Cardiac muscle cell (in vitro differentiated cells and primary cell): ENCODE results near the gene NACC1. TPM values are rescaled to one million over a fixed set of nuclear protein-coding genes. Genes with fewer than 3 reads are reported as not detected.
"Not testable (repeated sequence)": the region's sequence is repeated elsewhere in the genome, so short reads cannot be mapped to it uniquely, and the experiment has no call there.

Experiments used
- DNase-seq, 2 donors: peaks; one replicate each; pipeline versions ENCODE4 v3.0.0 to v3.0.0-alpha.2; 2010 to 2017; ENCODE audit warnings: low read depth in 1 of 2, low spot score in 1 of 2
- H3K27ac ChIP-seq: fragments of 200-600 bp; sonication (generic); 2 replicates; pipeline ENCODE4 v1.5.1; 2016
- H3K27me3 ChIP-seq: fragments of 200-600 bp; sonication (generic); 2 replicates; pipeline ENCODE4 v1.6.0; 2016; ENCODE audit warnings: control low read depth
- H3K36me3 ChIP-seq: fragments of 200-600 bp; sonication (generic); 2 replicates; pipeline ENCODE4 v1.5.1; 2016; ENCODE audit warnings: control low read depth
- H3K4me1 ChIP-seq: fragments of 200-600 bp; sonication (generic); 2 replicates; pipeline ENCODE4 v1.8.1; 2017; ENCODE audit warnings: low read depth, mild to moderate bottlenecking, mixed run types
- H3K4me3 ChIP-seq: fragments of 200-600 bp; sonication (generic); 2 replicates; pipeline ENCODE4 v1.5.1; 2016; ENCODE audit warnings: mild to moderate bottlenecking
- H3K9me3 ChIP-seq: fragments of 200-600 bp; sonication (generic); 2 replicates; pipeline ENCODE4 v1.5.1; 2017; ENCODE audit warnings: low read depth, mild to moderate bottlenecking, control low read depth
- polyA plus RNA-seq: library from polyadenylated mRNA; unstranded; fragments of >200 nt; fragmentation: Nextera tagmentation; extraction: Ambion mirVana; gene quantifications from 2 replicates; pipeline ENCODE4 v1.2.1, GENCODE V29; 2016
- total RNA-seq: library from RNA; depleted of rRNA; stranded (reverse); fragments of >200 nt; gene quantifications from 2 replicates; pipeline ENCODE4 v1.2.3, GENCODE V29; 2016
- TF ChIP-seq, protein P1 (sequence below): IDR thresholded peaks from 2 replicates; pipeline ENCODE4 v1.5.1; 2012; ENCODE audit warnings: low read depth, mild to moderate bottlenecking, low read length

The NACC1 gene
- total and polyA plus RNA-seq, 2 experiments from 2014 or later: 13.3 to 75.1 TPM

DNA sequence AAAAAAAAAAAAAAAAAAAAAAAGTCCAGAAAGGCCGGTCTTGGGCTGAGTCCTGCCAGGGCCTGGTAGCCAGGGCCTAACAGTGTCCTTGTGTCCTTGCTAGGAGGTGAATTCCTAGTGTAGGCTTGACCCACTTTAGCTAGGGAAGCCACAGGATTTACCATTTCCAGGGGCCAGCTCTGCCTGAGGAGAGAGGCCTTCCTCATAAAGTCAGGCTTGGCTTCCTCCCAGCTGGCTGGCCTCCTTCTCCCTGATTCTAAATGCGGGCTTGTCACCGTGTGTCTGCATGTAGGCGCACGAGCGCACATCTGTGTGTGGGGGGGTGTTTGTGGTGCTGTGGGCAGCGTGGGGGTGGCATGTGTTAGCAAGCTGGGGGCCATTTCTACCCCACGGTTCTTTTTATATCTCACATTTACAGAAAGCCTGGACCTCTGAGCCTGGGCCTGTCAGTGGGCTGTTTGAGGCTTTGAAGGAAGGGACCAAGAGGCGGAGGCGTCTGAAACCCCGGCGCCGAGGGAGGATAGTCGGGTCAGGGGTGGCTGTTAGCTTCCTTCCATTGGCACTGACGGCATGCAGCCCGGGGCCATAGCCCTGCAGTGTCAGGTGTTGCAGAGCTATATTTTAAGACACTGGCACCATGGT lies 63.8 kb downstream of the NACC1 start:
- Histone ChIP-seq H3K4me3 (no peak overlapping the region), H3K9me3 (no peaks in the 10 kb centered on the region), H3K36me3 (no peaks in the 10 kb centered on the region), H3K4me1 (peaks cover 7% of the 10 kb centered on the region), H3K27ac (peak overlapping the region; percentile 84), H3K27me3 (no peaks in the 10 kb centered on the region)
- TF ChIP-seq, protein P1, sequence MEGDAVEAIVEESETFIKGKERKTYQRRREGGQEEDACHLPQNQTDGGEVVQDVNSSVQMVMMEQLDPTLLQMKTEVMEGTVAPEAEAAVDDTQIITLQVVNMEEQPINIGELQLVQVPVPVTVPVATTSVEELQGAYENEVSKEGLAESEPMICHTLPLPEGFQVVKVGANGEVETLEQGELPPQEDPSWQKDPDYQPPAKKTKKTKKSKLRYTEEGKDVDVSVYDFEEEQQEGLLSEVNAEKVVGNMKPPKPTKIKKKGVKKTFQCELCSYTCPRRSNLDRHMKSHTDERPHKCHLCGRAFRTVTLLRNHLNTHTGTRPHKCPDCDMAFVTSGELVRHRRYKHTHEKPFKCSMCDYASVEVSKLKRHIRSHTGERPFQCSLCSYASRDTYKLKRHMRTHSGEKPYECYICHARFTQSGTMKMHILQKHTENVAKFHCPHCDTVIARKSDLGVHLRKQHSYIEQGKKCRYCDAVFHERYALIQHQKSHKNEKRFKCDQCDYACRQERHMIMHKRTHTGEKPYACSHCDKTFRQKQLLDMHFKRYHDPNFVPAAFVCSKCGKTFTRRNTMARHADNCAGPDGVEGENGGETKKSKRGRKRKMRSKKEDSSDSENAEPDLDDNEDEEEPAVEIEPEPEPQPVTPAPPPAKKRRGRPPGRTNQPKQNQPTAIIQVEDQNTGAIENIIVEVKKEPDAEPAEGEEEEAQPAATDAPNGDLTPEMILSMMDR: no peak
- peak; percentile 19 to 85 for DNase-seq

DNA sequence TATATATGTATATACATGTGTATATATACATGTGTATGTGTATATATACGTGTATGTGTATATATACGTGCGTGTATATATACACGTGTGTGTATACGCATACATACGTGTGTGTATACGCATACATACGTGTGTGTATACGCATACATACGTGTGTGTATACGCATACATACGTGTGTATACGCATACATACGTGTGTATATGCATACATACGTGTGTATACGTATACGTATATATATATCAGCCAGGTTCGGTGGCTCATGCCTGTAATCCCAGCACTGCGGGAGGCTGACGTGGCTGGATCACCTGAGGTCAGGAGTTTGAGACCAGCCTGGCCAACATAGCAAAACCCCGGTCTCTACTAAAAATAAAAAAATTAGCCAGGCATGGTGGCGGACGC lies 66.9 kb downstream of the NACC1 start:
- H3K27ac ChIP-seq, DNase-seq, H3K9me3 ChIP-seq, H3K4me1 ChIP-seq, H3K36me3 ChIP-seq, H3K27me3 ChIP-seq, H3K4me3 ChIP-seq: not testable (repeated sequence)

DNA sequence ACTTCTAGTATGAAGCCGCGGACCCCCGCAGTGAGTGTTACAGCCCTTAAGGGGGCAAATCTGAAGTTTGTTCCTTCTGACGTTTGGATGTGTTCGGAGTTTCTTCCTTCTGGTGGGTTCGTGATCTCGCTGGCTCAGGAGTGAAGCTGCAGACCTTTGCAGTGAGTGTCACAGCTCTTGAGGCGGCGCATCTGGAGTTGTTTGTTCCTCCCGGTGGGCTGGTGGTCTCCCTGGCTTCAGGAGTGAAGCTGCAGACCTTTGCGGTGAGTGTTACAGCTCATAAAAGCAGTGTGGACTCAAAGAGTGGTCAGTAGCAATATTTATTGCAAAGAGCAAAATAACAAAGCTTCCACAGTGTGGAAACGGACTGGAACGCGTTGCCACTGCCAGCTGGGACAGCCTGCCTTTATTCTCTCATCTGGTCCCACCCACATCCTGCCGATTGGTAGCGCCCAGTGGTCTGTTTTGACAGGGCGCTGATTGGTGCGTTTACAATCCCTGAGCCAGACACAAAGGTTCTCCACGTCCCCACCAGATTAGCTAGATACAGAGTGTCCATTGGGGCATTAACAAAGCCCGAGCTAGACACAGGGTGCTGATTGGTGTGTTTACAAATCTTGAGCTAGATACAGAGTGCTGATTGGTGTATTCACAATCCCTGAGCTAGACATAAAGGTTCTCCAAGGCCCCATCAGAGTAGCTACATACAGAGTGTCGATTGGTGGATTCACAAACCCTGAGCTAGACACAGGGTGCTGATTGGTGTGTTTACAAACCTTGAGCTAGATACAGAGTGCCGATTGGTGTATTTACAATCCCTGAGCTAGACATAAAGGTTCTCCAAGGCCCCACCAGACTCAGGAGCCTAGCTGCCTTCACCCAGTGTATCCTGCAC lies 67.9 kb downstream of the NACC1 start:
- not testable (repeated sequence) for H3K27ac ChIP-seq, DNase-seq, H3K27me3 ChIP-seq, H3K4me3 ChIP-seq, H3K9me3 ChIP-seq, H3K4me1 ChIP-seq, H3K36me3 ChIP-seq

DNA sequence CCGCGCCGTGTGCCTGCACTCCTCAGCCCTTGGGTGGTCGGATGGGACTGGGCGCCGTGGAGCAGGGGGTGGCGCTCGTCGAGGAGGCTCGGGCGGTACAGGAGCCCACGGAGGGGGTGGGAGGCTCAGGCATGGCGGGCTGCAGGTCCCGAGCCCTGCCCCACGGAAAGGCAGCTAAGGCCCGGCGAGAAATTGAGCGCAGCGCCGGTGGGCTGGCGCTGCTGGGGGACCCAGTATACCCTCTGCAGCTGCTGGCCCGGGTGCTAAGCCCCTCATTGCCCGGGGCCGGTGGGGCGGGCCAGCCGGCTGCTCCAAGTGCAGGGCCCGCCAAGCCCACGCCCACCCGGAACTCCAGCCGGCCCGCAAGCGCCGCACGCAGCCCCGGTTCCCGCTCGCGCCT lies 68.6 kb downstream of the NACC1 start:
- not testable (repeated sequence) for H3K27me3 ChIP-seq, H3K36me3 ChIP-seq, H3K4me1 ChIP-seq, DNase-seq, H3K9me3 ChIP-seq, H3K4me3 ChIP-seq, H3K27ac ChIP-seq

DNA sequence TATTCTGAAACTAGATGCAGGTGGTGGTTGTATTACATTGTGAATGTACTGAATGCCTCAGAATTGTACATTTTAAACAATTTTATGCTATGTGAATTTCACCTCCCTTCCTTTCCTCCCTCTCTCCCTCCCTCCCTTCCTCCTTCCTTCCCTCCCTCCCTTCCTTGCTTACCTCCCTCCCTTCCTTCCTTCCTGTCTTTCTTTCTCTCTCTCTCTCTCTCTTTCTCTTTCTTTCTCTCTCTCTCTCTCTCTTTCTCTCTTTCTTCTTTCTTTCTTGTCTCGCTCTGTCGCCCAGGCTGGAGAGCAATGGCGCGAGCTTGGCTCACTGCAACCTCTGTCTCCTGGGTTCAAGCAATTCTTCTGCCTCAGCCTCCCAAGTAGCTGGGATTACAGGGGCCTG lies 69.4 kb downstream of the NACC1 start:
- DNase-seq: no peak

DNA sequence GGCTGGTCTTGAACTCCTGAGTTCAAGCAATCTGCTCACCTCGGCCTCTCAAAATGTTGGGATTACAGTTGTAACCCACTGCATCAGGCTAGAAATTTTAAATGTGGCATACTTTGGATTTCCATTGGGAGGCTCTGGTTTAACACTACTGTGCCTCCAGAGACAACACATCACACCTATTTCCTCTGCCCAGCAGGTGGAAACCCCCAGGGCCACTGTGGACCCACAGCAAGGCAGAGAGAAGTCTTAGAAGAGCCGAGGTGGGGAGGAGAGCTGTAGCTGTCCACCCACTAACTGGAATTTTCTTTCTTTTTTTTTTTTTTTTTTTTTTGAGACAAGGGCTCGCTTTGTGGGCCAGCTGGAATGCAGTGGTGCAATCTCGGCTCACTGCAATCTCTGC lies 71.5 kb downstream of the NACC1 start:
- no peak overlapping the region for H3K27ac ChIP-seq
- no peaks in the 10 kb centered on the region for H3K36me3 ChIP-seq
- H3K9me3 ChIP-seq: no peaks in the 10 kb centered on the region
- peak in 1 of 2 donors; percentile 37 for DNase-seq
- TF ChIP-seq, protein P1: no peak
- H3K4me3 ChIP-seq: no peak overlapping the region
- H3K4me1 ChIP-seq: no peaks in the 10 kb centered on the region
- H3K27me3 ChIP-seq: no peaks in the 10 kb centered on the region

More for the DNA sequence above, 69.4 kb downstream of the NACC1 start:
- no peaks in the 10 kb centered on the region for H3K9me3 ChIP-seq
- no peaks in the 10 kb centered on the region for H3K36me3 ChIP-seq
- no peaks in the 10 kb centered on the region for H3K27me3 ChIP-seq
- H3K4me3 ChIP-seq: no peak overlapping the region
- H3K4me1 ChIP-seq: no peaks in the 10 kb centered on the region
- no peak overlapping the region for H3K27ac ChIP-seq
- TF ChIP-seq, protein P1: no peak

Other genes starting within 250 kb of the NACC1 start
- 25.8 and 54.7 TPM in 2 replicates for gene DNASE2, start 236.8 kb upstream of the NACC1 start, total RNA-seq
- gene DNASE2, start 236.8 kb upstream of the NACC1 start, polyA plus RNA-seq: 26.0 and 49.5 TPM in 2 replicates
- 0.51 and 2.2 TPM in 2 replicates for gene KLF1, start 231.1 kb upstream of the NACC1 start, total RNA-seq
- gene KLF1, start 231.1 kb upstream of the NACC1 start, polyA plus RNA-seq: 1.3 and 1.4 TPM in 2 replicates
- 54.9 and 77.9 TPM in 2 replicates for gene GCDH, start 227.1 kb upstream of the NACC1 start, total RNA-seq
- gene GCDH, start 227.1 kb upstream of the NACC1 start, polyA plus RNA-seq: 28.5 and 32.6 TPM in 2 replicates
- gene SYCE2, start 199.0 kb upstream of the NACC1 start, total RNA-seq: 0.53 and 1.1 TPM in 2 replicates
- 2.8 and 3.8 TPM in 2 replicates for gene SYCE2, start 199.0 kb upstream of the NACC1 start, polyA plus RNA-seq
- gene FARSA, start 184.6 kb upstream of the NACC1 start, total RNA-seq: 81.9 and 87.9 TPM in 2 replicates
- gene FARSA, start 184.6 kb upstream of the NACC1 start, polyA plus RNA-seq: 121 and 133 TPM in 2 replicates
- 615 and 1,390 TPM in 2 replicates for gene CALR, start 179.7 kb upstream of the NACC1 start, total RNA-seq
- gene CALR, start 179.7 kb upstream of the NACC1 start, polyA plus RNA-seq: 338 and 856 TPM in 2 replicates
- 157 and 191 TPM in 2 replicates for gene RAD23A, start 172.4 kb upstream of the NACC1 start, total RNA-seq
- gene RAD23A, start 172.4 kb upstream of the NACC1 start, polyA plus RNA-seq: 182 and 225 TPM in 2 replicates
- 78.2 and 84.5 TPM in 2 replicates for gene GADD45GIP1, start 161.0 kb upstream of the NACC1 start, total RNA-seq
- 133 and 145 TPM in 2 replicates for gene GADD45GIP1, start 161.0 kb upstream of the NACC1 start, polyA plus RNA-seq
- 0.67 TPM in 1 of 2 replicates, not detected in the other for gene DAND5, start 148.7 kb upstream of the NACC1 start, total RNA-seq
- 0.07 and 0.09 TPM in 2 replicates for gene DAND5, start 148.7 kb upstream of the NACC1 start, polyA plus RNA-seq
- 0.46 TPM in 1 of 2 replicates, not detected in the other for gene NFIX, start 122.8 kb upstream of the NACC1 start, total RNA-seq
- 0.80 TPM in 1 of 2 replicates, not detected in the other for gene NFIX, start 122.8 kb upstream of the NACC1 start, polyA plus RNA-seq
- 5.6 and 6.3 TPM in 2 replicates for gene LYL1, start 15.4 kb upstream of the NACC1 start, total RNA-seq
- gene LYL1, start 15.4 kb upstream of the NACC1 start, polyA plus RNA-seq: 4.3 and 4.6 TPM in 2 replicates
- 45.9 and 48.5 TPM in 2 replicates for gene TRMT1, start 1.5 kb upstream of the NACC1 start, total RNA-seq
- 37.7 and 56.0 TPM in 2 replicates for gene TRMT1, start 1.5 kb upstream of the NACC1 start, polyA plus RNA-seq
- gene STX10, start 32.1 kb downstream of the NACC1 start, total RNA-seq: 95.5 and 110 TPM in 2 replicates
- gene STX10, start 32.1 kb downstream of the NACC1 start, polyA plus RNA-seq: 65.2 and 71.1 TPM in 2 replicates
- 60.3 and 110 TPM in 2 replicates for gene IER2, start 32.1 kb downstream of the NACC1 start, total RNA-seq
- gene IER2, start 32.1 kb downstream of the NACC1 start, polyA plus RNA-seq: 77.6 and 88.9 TPM in 2 replicates